Measurements from ENCODE around the gene UQCRH. TPM values are rescaled to one million over a fixed set of nuclear protein-coding genes. Genes with fewer than 3 reads are reported as not detected.

Gene UQCRH
- total and polyA plus RNA-seq, 2 of the 13 experiments (the other 11 are each of a cell fraction or from before 2014, with no cell fraction given), result 548 to 556 TPM

DNA sequence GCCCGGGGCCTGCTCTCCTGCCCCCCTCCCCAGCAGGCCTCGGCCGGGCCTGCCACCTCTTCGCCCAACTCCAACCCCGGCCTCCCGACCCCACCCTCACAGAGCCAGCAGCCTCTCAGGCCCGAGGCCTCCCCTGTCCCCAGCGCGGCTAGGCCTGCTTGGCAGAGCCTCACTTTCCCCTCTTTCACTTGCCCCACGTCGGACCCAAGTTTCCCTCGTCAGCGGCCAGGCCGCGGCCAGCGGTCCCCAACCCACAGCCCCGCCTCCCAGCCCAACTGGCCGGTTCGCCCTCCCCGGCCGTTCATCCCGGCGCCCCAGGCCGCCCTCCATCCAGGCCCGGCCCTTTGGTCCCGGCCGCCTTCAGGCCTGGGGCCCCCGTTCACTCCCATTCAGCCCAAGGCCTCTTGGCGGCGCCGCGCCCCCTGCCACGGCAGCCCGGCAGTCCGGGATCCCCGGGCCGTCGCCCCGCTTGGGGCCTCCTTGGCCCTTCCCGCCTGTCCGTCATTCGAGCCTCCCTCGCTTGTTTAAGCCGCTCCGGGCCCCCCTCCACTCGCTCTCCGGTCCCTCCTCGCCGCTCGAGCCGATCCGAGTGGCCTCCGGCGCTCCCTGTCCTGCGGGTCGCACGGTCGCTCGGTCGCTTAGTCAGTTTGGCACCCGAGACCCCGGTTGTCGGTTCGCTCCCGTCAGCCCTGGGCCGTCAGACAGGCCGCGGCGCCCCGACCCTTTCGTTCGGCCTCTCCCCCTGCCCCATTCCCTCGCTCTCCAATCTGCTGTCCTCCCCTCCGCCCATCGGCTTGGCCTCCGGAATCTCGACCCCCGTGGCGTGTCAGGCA, 1.5 kb upstream of the UQCRH start (continued):
- TF ChIP-seq, protein P1, sequence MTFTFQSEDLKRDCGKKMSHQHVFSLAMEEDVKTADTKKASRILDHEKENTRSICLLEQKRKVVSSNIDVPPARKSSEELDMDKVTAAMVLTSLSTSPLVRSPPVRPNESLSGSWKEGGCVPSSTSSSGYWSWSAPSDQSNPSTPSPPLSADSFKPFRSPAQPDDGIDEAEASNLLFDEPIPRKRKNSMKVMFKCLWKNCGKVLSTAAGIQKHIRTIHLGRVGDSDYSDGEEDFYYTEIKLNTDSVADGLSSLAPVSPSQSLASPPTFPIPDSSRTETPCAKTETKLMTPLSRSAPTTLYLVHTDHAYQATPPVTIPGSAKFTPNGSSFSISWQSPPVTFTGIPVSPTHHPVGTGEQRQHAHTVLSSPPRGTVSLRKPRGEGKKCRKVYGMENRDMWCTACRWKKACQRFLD (CRISPR knock-in tag; IDR thresholded peaks at IDR 0.05; ENCODE audit: borderline replicate concordance), result peak; percentile 61; the same call in 1 of the 2 replicates
- TF ChIP-seq AHR (CRISPR knock-in tag; IDR thresholded peaks at IDR 0.05) (0 out of 2 replicates have a peak, but pooled peaks have one; percentile 4), XRCC5 (optimal IDR thresholded peaks at IDR 0.05; ENCODE audit: low read length) (peak; percentile 17), KLF6 (CRISPR knock-in tag; IDR thresholded peaks at IDR 0.05) (peak; percentile 8; the same call in 1 of the 2 replicates)

DNA sequence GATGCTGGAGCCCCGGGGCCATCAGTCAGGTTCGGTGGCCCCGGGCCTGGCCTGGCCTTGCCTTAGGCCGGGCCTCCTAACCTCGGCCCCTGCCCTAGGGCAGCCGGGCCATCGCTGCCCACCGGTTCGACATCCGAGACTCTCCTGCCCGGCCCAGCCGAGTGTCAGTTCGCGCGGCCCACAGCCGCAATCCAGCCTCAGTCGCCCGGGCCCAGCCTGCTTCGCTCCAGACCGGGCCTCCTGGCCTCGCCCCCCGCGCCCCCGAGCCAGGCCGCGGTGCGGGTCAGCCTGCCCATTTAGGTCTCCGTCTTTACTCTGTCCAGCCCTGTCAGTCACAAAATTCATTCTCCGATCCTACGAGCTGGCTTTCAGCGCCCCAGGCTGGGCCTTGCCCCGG, 859 bp upstream of the UQCRH start:
- Histone ChIP-seq H3K4me2 (ENCODE audit: low read depth, low read length) (peak overlapping the region; percentile 89), H3K9me3 (ENCODE audit: low read length) (no peaks in the 10 kb centered on the region), H3K27me3 (ENCODE audit: control insufficient read depth in 1 of 2, insufficient read depth in 2 of 2, low read length in 2 of 2) (peaks cover 0 to 4% of the 10 kb centered on the region in 2 experiments; a peak in 1 of 5 replicates), H3K9ac (ENCODE audit: insufficient read depth, low read depth, low read length) (peak overlapping the region; percentile 99), H3K4me1 (ENCODE audit: insufficient read depth, low read length) (peaks cover 46% of the 10 kb centered on the region), H3K27ac (ENCODE audit: extremely low read length, insufficient read depth, low read length) (peak overlapping the region; percentile 96), H2AFZ (ENCODE audit: low read length) (no peak overlapping the region), H3K79me2 (ENCODE audit: insufficient read depth, low read length) (peaks cover 92% of the 10 kb centered on the region), H4K20me1 (ENCODE audit: insufficient read depth, low read length) (peaks cover 26% of the 10 kb centered on the region), H3K36me3 (replicated peaks in 1 of 2; ENCODE audit: control insufficient read depth in 1 of 2, insufficient read depth in 2 of 2, low read length in 2 of 2) (peaks cover 2 to 14% of the 10 kb centered on the region in 2 experiments), H3K4me3 (replicated peaks in 1 of 3; ENCODE audit: insufficient read depth in 1 of 3, low read depth in 2 of 3, low read length in 3 of 3) (peak overlapping the region; percentile 93 to 100 (median 96))
- in situ Hi-C loops (cut with HindIII; ENCODE audit: extremely low pct_ligation_motif_present, low pct_unique_long_range_greater_than_20kb) (no loop called here), intact Hi-C loops (cut with micrococcal nuclease; ENCODE audit: unreplicated experiment) (loop anchor here (2.0 to 5.0 kb wide), 2 partner anchors 38 to 55 kb away; partner anchors contain the start of genes NSUN4 and RAD54L)
- DNase-seq (ENCODE audit: low spot score) (no peak), FAIRE-seq (no peak), ATAC-seq (peak; percentile 27)
- WGBS (ENCODE audit: low lambda C conversion rate), result 0% methylated on average over 1 of the region's 32 CpGs
- TSS peak; percentile 26 for BruUV-seq (replicated peaks)
- POLR2A ChIA-PET, result interaction anchor here (0.6 to 2.8 kb wide), 12 partner anchors 8 to 1476 kb away, joined by 3 to 21 read pairs (median 6); partner anchors contain the start of genes NSUN4 and RAD54L
- CTCF ChIA-PET (ENCODE audit: low intra/inter-chr PET ratio, low total read pairs), result interaction anchor here (1.2 kb wide), 1 partner anchor 46 kb away, joined by 3 read pairs; no protein-coding TSS in a partner anchor
- TF ChIP-seq KLF15 (CRISPR knock-in tag; IDR thresholded peaks at IDR 0.05; ENCODE audit: borderline replicate concordance) (0 out of 2 replicates have a peak, but pooled peaks have one; percentile 19), ZNF30 (CRISPR knock-in tag; IDR thresholded peaks at IDR 0.05) (peak; percentile 55; the same call in 1 of the 2 replicates), NFAT5 (CRISPR knock-in tag; IDR thresholded peaks at IDR 0.05) (peak; percentile 78; the same call in 1 of the 2 replicates), FOXK1 (CRISPR knock-in tag; IDR thresholded peaks at IDR 0.05; ENCODE audit: borderline replicate concordance, low read depth) (peak; percentile 28; the same call in 1 of the 2 replicates), SRY (CRISPR knock-in tag; IDR thresholded peaks at IDR 0.05) (peak; percentile 32; the same call in 1 of the 2 replicates), ATAD3A (CRISPR knock-in tag; IDR thresholded peaks at IDR 0.05) (peak; percentile 16; the same call in 1 of the 2 replicates), ZNF605 (CRISPR knock-in tag; IDR thresholded peaks at IDR 0.05) (peak; percentile 3; the same call in 1 of the 2 replicates), BCL6 (CRISPR knock-in tag; IDR thresholded peaks at IDR 0.05) (0 out of 2 replicates have a peak, but pooled peaks have one; percentile 5)
- TF ChIP-seq, protein P2, sequence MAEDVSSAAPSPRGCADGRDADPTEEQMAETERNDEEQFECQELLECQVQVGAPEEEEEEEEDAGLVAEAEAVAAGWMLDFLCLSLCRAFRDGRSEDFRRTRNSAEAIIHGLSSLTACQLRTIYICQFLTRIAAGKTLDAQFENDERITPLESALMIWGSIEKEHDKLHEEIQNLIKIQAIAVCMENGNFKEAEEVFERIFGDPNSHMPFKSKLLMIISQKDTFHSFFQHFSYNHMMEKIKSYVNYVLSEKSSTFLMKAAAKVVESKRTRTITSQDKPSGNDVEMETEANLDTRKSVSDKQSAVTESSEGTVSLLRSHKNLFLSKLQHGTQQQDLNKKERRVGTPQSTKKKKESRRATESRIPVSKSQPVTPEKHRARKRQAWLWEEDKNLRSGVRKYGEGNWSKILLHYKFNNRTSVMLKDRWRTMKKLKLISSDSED (CRISPR knock-in tag; IDR thresholded peaks at IDR 0.05), result peak; percentile 91

Data from HepG2 (cell line).